GM12864 (cell line): ENCODE data around the gene PPCDC.

Experiments used
- DNase-seq: peaks from one replicate; pipeline ENCODE4 v3.0.0-alpha.2; 2011; ENCODE audit warnings: low read depth
- H3K4me3 ChIP-seq: 2 replicates; pipeline ENCODE4 v1.5.1; 2011; ENCODE audit warnings: mild to moderate bottlenecking, low read depth, low read length, control low read depth
- TF ChIP-seq, protein P1 (sequence below): IDR thresholded peaks from 2 replicates; pipeline ENCODE4 v1.5.1; 2011; ENCODE audit warnings: low read depth, mild to moderate bottlenecking, moderate library complexity, low read length, control low read depth, inconsistent platforms; ENCODE audit errors: missing control alignments

Gene PPCDC

DNA sequence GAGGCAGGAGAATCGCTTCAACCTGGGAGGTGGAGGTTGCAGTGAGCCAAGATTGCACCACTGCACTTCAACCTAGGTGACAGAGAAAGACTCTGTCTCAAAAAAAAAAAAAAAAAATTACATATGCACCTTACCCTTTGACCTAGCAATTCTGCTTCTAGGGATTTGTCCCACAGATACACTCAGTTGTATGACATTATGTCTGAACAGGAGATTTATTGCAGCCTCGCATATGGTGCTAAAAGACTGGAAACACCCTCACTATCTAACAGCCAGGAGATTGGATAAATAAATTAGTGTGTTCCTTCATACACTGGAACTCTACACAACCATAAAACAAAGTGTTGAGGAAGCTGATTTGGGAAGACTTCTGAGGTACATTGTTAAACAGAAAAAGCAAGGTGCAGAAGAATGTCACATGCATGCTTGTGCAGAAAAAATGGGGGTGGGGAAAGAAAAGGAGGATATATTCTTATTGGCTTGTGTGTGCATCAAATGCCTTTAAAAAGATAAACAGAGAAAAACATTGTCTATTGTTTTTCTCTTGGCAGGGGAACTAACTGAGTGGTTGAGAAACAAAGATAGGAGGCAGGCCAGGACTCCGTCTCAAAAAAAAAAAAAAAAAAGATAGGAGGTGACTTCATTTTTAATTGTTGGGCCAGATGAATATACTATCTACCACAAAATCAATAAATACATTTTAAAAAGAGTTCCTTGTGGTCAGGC, 30.9 kb downstream of the PPCDC start:
- no peak for DNase-seq
- TF ChIP-seq, protein P1, sequence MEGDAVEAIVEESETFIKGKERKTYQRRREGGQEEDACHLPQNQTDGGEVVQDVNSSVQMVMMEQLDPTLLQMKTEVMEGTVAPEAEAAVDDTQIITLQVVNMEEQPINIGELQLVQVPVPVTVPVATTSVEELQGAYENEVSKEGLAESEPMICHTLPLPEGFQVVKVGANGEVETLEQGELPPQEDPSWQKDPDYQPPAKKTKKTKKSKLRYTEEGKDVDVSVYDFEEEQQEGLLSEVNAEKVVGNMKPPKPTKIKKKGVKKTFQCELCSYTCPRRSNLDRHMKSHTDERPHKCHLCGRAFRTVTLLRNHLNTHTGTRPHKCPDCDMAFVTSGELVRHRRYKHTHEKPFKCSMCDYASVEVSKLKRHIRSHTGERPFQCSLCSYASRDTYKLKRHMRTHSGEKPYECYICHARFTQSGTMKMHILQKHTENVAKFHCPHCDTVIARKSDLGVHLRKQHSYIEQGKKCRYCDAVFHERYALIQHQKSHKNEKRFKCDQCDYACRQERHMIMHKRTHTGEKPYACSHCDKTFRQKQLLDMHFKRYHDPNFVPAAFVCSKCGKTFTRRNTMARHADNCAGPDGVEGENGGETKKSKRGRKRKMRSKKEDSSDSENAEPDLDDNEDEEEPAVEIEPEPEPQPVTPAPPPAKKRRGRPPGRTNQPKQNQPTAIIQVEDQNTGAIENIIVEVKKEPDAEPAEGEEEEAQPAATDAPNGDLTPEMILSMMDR = no peak
- no peak overlapping the region for H3K4me3 ChIP-seq

DNA sequence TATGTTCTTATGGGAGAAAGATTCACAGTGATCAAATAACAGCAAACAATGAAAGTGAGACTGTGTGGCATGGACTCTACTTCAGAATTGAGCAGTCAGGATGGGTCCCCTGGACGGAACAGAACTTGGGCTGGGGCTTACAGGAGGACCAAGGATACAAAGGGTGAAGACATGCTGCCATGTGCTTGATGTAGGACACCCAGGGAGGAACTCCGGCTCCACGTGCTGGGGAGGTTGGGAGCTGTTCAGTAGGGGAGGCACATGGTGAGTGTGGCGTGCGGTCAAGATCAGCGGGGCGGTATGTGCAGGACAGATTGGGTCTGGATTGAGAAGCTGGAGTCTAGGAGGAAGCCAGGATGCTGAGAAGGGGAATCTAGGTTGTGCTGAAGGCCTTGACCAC, 32.6 kb downstream of the PPCDC start:
- DNase-seq = no peak
- TF ChIP-seq, protein P1 = no peak

DNA sequence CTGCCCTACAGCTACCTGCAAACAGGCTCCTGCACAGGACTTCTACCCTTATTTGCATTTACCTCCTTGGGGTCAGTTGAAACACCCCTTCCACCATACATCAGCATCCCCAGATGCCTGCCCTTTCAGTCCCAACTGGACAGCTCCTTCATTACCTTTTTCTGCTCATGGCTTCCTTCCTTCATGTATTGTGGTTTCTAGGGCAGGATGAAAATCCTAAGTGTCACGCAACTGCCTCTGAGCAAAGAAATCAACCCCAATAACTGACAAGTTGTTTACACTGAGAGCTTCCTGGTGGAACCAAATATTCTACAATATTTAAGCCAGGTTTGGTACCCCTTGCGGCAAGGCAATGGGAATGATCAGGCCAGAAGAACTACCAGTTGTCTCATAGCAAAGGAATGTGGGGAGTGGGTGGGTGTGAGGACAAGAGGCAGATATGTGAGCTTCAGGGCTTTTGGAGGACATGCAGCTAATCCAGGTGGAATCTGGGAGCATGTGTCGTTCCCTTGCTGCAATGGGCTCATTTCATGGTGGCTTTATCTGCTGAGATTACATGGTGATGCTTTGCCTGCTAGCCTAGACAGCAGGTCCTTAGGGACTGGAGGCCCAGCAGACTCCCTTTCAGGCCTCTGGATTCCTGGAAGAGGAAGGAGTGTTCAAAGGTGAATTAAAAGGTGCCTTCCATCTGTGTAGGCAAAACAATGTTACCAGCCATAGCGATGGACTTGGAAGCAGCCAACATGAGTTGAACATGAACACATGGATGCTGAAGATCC, 34.9 kb downstream of the PPCDC start:
- no peak overlapping the region for H3K4me3 ChIP-seq
- TF ChIP-seq, protein P1 = no peak
- no peak for DNase-seq

More for the DNA sequence above, 32.6 kb downstream of the PPCDC start:
- H3K4me3 ChIP-seq = no peak overlapping the region

DNA sequence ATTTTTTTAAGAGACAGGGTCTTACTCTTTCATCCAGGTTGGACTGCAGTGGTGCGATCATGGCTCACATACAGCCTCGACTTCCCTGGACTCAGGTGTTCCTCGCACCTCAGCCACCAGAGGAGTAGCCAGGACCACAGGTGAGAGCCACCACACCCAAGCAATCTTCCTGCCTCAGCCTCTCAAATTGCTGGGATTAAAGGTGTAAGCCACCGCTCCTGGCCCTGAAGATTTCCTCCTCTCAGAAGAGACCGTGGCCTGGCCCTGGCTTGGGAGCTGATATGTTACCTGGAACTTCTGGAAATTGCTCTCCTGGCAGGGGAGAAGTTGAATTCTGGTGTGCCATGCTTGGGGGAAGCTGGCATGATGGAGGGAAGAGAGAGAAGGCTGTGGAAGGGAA, 36.2 kb downstream of the PPCDC start:
- TF ChIP-seq, protein P1 = no peak
- H3K4me3 ChIP-seq = no peak overlapping the region
- DNase-seq = no peak

DNA sequence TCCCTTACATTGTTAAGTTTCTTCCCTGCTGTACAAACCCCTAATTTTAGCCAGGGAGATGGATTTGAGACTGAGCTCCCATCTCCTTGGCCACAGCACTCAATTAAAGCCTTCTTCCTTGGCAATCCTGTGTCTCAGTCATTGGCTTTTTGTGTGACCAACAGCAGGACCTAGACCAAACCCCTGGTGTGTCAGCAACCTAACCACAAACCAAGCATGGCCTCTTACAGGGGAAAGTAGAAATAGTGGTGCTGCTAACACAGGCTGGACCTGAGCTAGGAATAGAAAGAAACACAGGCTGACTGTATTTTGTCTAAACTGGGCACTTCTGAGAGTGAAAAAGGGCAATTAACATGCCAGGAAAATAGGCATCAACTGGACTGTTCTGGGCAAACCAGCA, 37.9 kb downstream of the PPCDC start:
- no peak overlapping the region for H3K4me3 ChIP-seq
- TF ChIP-seq, protein P1 = no peak
- peak; percentile 55 for DNase-seq

DNA sequence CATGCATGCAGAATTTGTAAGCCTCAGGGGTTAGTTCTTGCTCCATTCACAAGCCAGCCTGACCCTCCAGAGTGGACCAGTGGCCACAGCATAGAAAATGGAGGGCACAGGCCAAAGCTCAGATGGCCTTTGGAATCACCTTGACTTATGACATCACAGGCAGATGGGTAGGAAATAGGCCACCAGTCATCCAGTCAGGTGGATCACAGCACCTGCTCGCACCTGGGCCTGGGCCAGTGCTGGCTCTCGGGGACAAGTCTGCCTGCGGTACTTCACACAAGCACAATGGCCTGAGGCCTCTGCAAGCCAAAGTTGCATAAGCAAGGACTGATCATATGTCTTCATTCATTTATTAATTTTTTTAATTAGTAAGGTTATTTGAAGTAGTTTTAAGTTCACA, 39.3 kb downstream of the PPCDC start:
- no peak for DNase-seq
- no peak overlapping the region for H3K4me3 ChIP-seq
- TF ChIP-seq, protein P1 = no peak

DNA sequence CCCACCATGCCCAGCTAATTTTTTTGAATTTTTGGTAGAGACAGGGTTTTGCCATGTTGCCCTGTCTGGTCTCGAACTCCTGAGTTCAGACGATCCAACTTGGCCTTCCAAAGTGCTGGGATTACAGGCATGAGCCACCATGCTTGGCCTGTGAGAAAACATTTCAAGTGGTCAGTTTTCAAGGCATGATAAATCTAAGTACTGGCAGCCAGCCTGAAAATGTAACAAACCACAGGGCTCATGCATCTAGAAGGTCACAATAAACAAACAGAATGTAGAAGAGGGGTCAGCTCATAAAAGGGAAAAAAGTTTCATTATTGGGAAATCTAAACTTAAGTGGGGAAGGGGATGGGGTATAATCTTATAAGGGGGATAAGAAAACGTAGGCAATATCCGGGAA, 39.9 kb downstream of the PPCDC start:
- H3K4me3 ChIP-seq = no peak overlapping the region
- no peak for DNase-seq
- TF ChIP-seq, protein P1 = no peak
